OCI-LY7 (cell line): ENCODE results near the gene ZNF343.

Experiments
- CTCF ChIP-seq: fragments of 200-600 bp; sonication (generic); conservative IDR thresholded peaks from 2 replicates; pipeline ENCODE4 v1.5.1; 2014; ENCODE audit warnings: mild to moderate bottlenecking, antibody characterized with exemption, low read length, moderate library complexity, mixed read lengths
- EZH2phosphoT487 ChIP-seq: fragments of 200-600 bp; sonication (generic); IDR thresholded peaks from 2 replicates; pipeline ENCODE4 v1.6.1; 2018; ENCODE audit warnings: low read depth, borderline replicate concordance, mild to moderate bottlenecking, mixed run types, antibody characterized with exemption, low read length, moderate library complexity, mixed read lengths

- no peak for TF ChIP-seq CTCF
- TF ChIP-seq EZH2phosphoT487, result no peak
Observed at GRCh38 chr20:2519115-2519809, 10.5 kb upstream of the ZNF343 start.
